ENCODE results near the gene CPPED1. TPM values are rescaled to one million over a fixed set of nuclear protein-coding genes. Genes with fewer than 3 reads are reported as not detected.

The CPPED1 gene
- total and polyA plus RNA-seq, 2 experiments from 2014 or later: 6.2 to 7.3 TPM

DNA sequence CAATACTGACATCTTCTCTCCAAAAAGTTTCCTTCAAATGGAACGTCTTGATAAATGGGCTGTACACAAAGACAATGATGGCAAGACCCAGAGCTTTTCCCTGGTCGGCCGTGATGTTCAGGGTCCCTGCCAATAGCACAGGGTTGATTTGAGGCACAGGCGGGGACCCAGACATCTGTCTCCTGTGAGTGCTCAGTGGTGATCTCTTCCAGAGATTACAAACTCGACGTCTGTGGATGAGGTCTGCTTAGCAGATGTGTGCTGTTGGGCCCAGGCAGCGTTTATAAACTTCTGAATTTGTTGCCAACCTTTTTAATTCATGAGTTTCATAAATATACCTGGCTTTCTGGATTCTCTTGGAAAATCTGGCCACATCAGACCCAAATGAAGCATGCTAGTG, 14.9 kb downstream of the CPPED1 start:
- H3K4me1 ChIP-seq (ENCODE audit: insufficient read depth): peaks cover 6% of the 10 kb centered on the region; the same call in 1 of the 2 replicates
- no peaks in the 10 kb centered on the region for H3K27me3 ChIP-seq (ENCODE audit: insufficient read depth)
- no peaks in the 10 kb centered on the region for H4K20me1 ChIP-seq (replicated peaks; ENCODE audit: insufficient read depth)
- H3K4me1 Mint-ChIP-seq: no peaks in the 10 kb centered on the region; the same call in 1 of the 3 replicates
- no peak overlapping the region for H2AFZ ChIP-seq
- TF ChIP-seq, protein P1, sequence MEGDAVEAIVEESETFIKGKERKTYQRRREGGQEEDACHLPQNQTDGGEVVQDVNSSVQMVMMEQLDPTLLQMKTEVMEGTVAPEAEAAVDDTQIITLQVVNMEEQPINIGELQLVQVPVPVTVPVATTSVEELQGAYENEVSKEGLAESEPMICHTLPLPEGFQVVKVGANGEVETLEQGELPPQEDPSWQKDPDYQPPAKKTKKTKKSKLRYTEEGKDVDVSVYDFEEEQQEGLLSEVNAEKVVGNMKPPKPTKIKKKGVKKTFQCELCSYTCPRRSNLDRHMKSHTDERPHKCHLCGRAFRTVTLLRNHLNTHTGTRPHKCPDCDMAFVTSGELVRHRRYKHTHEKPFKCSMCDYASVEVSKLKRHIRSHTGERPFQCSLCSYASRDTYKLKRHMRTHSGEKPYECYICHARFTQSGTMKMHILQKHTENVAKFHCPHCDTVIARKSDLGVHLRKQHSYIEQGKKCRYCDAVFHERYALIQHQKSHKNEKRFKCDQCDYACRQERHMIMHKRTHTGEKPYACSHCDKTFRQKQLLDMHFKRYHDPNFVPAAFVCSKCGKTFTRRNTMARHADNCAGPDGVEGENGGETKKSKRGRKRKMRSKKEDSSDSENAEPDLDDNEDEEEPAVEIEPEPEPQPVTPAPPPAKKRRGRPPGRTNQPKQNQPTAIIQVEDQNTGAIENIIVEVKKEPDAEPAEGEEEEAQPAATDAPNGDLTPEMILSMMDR (conservative IDR thresholded peaks at IDR 0.05; ENCODE audit: low read depth in 2 of 2): no peak
- TF ChIP-seq CREB1 (CRISPR knock-in tag; IDR thresholded peaks at IDR 0.05; ENCODE audit: low read depth): no peak
- TF ChIP-seq EZH2 (IDR thresholded peaks at IDR 0.05; ENCODE audit: low read depth, unreplicated experiment): no peak
- TF ChIP-seq ZNF331 (CRISPR knock-in tag; IDR thresholded peaks at IDR 0.05; ENCODE audit: low read depth): no peak
- TF ChIP-seq ZNF114 (CRISPR knock-in tag; IDR thresholded peaks at IDR 0.05): no peak
- peaks cover 10% of the 10 kb centered on the region; the same call in 1 of the 3 replicates for H3K9me3 Mint-ChIP-seq
- no peaks in the 10 kb centered on the region for H3K79me2 ChIP-seq (replicated peaks; ENCODE audit: insufficient read depth)
- no peak overlapping the region for H3K4me3 Mint-ChIP-seq
- H3K36me3 Mint-ChIP-seq (ENCODE audit: low read depth): peaks cover 5% of the 10 kb centered on the region; the same call in 1 of the 3 replicates
- H3K9me2 ChIP-seq (ENCODE audit: insufficient read depth): no peaks in the 10 kb centered on the region
- H3F3A ChIP-seq (replicated peaks; ENCODE audit: low read depth): no peaks in the 10 kb centered on the region
- DNase-seq (ENCODE audit: low spot score): no peak
- peaks cover 2% of the 10 kb centered on the region for H3K27me3 Mint-ChIP-seq (ENCODE audit: insufficient read depth, low read depth, poor library complexity)
- H3K4me3 ChIP-seq: no peak overlapping the region
- no peak for ATAC-seq
- no peak overlapping the region for H3K4me2 ChIP-seq
- H3K27ac ChIP-seq (ENCODE audit: low read depth): no peak overlapping the region
- no peaks in the 10 kb centered on the region for H3K36me3 ChIP-seq (ENCODE audit: insufficient read depth)
- H3K27ac Mint-ChIP-seq: no peak overlapping the region

DNA sequence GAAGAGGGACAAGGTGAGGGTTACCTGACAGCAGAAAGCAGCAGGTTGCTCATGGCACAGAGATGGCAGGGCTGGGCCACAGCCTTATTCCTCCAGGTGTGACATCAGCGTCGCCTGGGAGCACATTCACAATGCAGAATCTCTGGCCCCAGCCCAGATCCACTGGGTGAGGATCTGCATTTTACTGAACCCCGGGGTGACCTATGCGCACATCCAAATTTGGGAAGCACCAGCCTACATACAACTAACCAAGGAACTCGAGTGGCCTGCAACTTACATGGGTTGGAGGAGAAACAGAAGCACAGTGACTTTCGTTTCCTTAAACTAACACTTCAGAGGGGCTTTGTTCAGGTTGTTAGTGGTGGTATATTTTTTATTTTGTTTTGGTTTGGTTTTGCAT, 17.6 kb downstream of the CPPED1 start:
- Histone ChIP-seq H3K79me2 (replicated peaks; ENCODE audit: insufficient read depth) (no peaks in the 10 kb centered on the region), H3K27ac (ENCODE audit: low read depth) (no peak overlapping the region), H3K9me2 (ENCODE audit: insufficient read depth) (no peaks in the 10 kb centered on the region), H3K4me1 (ENCODE audit: insufficient read depth) (no peaks in the 10 kb centered on the region), H3K4me2 (no peak overlapping the region), H3F3A (replicated peaks; ENCODE audit: low read depth) (no peaks in the 10 kb centered on the region), H3K4me3 (no peak overlapping the region), H4K20me1 (replicated peaks; ENCODE audit: insufficient read depth) (no peaks in the 10 kb centered on the region), H3K27me3 (ENCODE audit: insufficient read depth) (no peaks in the 10 kb centered on the region), H2AFZ (no peak overlapping the region), H3K36me3 (ENCODE audit: insufficient read depth) (no peaks in the 10 kb centered on the region)
- ATAC-seq: no peak
- no peak for DNase-seq (ENCODE audit: low spot score)
- Mint-ChIP-seq H3K27me3 (ENCODE audit: insufficient read depth, low read depth, poor library complexity) (peaks cover 2% of the 10 kb centered on the region), H3K4me3 (no peak overlapping the region), H3K27ac (no peak overlapping the region), H3K9me3 (0 out of 3 replicates have a peak, but pooled peaks cover 5% of the 10 kb centered on the region), H3K4me1 (no peaks in the 10 kb centered on the region), H3K36me3 (ENCODE audit: low read depth) (peaks cover 5% of the 10 kb centered on the region; the same call in 1 of the 3 replicates)
- TF ChIP-seq STAT1 (IDR thresholded peaks at IDR 0.05; ENCODE audit: unreplicated experiment) (no peak), EZH2 (IDR thresholded peaks at IDR 0.05; ENCODE audit: low read depth, unreplicated experiment) (no peak), ZNF331 (CRISPR knock-in tag; IDR thresholded peaks at IDR 0.05; ENCODE audit: low read depth) (no peak), POLR2AphosphoS5 (IDR thresholded peaks at IDR 0.05; ENCODE audit: low read depth) (no peak), CREB1 (CRISPR knock-in tag; IDR thresholded peaks at IDR 0.05; ENCODE audit: low read depth) (no peak), ZNF114 (CRISPR knock-in tag; IDR thresholded peaks at IDR 0.05) (no peak), JUNB (IDR thresholded peaks at IDR 0.05; ENCODE audit: unreplicated experiment) (no peak)
- TF ChIP-seq, protein P2, sequence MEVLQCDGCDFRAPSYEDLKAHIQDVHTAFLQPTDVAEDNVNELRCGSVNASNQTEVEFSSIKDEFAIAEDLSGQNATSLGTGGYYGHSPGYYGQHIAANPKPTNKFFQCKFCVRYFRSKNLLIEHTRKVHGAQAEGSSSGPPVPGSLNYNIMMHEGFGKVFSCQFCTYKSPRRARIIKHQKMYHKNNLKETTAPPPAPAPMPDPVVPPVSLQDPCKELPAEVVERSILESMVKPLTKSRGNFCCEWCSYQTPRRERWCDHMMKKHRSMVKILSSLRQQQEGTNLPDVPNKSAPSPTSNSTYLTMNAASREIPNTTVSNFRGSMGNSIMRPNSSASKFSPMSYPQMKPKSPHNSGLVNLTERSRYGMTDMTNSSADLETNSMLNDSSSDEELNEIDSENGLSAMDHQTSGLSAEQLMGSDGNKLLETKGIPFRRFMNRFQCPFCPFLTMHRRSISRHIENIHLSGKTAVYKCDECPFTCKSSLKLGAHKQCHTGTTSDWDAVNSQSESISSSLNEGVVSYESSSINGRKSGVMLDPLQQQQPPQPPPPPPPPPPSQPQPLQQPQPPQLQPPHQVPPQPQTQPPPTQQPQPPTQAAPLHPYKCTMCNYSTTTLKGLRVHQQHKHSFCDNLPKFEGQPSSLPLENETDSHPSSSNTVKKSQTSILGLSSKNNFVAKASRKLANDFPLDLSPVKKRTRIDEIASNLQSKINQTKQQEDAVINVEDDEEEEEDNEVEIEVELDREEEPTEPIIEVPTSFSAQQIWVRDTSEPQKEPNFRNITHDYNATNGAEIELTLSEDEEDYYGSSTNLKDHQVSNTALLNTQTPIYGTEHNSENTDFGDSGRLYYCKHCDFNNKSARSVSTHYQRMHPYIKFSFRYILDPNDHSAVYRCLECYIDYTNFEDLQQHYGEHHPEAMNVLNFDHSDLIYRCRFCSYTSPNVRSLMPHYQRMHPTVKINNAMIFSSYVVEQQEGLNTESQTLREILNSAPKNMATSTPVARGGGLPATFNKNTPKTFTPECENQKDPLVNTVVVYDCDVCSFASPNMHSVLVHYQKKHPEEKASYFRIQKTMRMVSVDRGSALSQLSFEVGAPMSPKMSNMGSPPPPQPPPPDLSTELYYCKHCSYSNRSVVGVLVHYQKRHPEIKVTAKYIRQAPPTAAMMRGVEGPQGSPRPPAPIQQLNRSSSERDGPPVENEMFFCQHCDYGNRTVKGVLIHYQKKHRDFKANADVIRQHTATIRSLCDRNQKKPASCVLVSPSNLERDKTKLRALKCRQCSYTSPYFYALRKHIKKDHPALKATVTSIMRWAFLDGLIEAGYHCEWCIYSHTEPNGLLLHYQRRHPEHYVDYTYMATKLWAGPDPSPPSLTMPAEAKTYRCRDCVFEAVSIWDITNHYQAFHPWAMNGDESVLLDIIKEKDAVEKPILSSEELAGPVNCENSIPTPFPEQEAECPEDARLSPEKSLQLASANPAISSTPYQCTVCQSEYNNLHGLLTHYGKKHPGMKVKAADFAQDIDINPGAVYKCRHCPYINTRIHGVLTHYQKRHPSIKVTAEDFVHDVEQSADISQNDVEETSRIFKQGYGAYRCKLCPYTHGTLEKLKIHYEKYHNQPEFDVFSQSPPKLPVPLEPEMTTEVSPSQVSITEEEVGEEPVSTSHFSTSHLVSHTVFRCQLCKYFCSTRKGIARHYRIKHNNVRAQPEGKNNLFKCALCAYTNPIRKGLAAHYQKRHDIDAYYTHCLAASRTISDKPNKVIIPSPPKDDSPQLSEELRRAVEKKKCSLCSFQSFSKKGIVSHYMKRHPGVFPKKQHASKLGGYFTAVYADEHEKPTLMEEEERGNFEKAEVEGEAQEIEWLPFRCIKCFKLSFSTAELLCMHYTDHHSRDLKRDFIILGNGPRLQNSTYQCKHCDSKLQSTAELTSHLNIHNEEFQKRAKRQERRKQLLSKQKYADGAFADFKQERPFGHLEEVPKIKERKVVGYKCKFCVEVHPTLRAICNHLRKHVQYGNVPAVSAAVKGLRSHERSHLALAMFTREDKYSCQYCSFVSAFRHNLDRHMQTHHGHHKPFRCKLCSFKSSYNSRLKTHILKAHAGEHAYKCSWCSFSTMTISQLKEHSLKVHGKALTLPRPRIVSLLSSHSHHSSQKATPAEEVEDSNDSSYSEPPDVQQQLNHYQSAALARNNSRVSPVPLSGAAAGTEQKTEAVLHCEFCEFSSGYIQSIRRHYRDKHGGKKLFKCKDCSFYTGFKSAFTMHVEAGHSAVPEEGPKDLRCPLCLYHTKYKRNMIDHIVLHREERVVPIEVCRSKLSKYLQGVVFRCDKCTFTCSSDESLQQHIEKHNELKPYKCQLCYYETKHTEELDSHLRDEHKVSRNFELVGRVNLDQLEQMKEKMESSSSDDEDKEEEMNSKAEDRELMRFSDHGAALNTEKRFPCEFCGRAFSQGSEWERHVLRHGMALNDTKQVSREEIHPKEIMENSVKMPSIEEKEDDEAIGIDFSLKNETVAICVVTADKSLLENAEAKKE (CRISPR knock-in tag; IDR thresholded peaks at IDR 0.05): no peak
- TF ChIP-seq, protein P3, sequence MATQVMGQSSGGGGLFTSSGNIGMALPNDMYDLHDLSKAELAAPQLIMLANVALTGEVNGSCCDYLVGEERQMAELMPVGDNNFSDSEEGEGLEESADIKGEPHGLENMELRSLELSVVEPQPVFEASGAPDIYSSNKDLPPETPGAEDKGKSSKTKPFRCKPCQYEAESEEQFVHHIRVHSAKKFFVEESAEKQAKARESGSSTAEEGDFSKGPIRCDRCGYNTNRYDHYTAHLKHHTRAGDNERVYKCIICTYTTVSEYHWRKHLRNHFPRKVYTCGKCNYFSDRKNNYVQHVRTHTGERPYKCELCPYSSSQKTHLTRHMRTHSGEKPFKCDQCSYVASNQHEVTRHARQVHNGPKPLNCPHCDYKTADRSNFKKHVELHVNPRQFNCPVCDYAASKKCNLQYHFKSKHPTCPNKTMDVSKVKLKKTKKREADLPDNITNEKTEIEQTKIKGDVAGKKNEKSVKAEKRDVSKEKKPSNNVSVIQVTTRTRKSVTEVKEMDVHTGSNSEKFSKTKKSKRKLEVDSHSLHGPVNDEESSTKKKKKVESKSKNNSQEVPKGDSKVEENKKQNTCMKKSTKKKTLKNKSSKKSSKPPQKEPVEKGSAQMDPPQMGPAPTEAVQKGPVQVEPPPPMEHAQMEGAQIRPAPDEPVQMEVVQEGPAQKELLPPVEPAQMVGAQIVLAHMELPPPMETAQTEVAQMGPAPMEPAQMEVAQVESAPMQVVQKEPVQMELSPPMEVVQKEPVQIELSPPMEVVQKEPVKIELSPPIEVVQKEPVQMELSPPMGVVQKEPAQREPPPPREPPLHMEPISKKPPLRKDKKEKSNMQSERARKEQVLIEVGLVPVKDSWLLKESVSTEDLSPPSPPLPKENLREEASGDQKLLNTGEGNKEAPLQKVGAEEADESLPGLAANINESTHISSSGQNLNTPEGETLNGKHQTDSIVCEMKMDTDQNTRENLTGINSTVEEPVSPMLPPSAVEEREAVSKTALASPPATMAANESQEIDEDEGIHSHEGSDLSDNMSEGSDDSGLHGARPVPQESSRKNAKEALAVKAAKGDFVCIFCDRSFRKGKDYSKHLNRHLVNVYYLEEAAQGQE (IDR thresholded peaks at IDR 0.05; ENCODE audit: unreplicated experiment): no peak

Measured in GM23338 (cell line).